ENCODE results near the gene PPP2R2C.

PPP2R2C gene

GRCh38 chr4:6446538-6447451 lies 25.6 kb downstream of the PPP2R2C start:
- no peak for DNase-seq (ENCODE audit: extremely low read depth, low read depth)
- TF ChIP-seq CTCF (IDR thresholded peaks at IDR 0.05; ENCODE audit: low read depth, low read length): no peak

GRCh38 chr4:6446130-6446482 lies 26.3 kb downstream of the PPP2R2C start:
- DNase-seq (ENCODE audit: extremely low read depth, low read depth): no peak
- TF ChIP-seq CTCF (IDR thresholded peaks at IDR 0.05; ENCODE audit: low read depth, low read length): no peak

- TF ChIP-seq CTCF (IDR thresholded peaks at IDR 0.05; ENCODE audit: low read depth, low read length): no peak
These were observed 26.8 kb downstream of the PPP2R2C start for GRCh38 chr4:6445403-6446129.

GRCh38 chr4:6444582-6444981 lies 27.8 kb downstream of the PPP2R2C start:
- TF ChIP-seq CTCF (IDR thresholded peaks at IDR 0.05; ENCODE audit: low read depth, low read length): no peak
- no peak for DNase-seq (ENCODE audit: extremely low read depth, low read depth)

More at GRCh38 chr4:6445403-6446129, 26.8 kb downstream of the PPP2R2C start:
- no peak for DNase-seq (ENCODE audit: extremely low read depth, low read depth)

- DNase-seq (ENCODE audit: extremely low read depth, low read depth): no peak
- no peak for TF ChIP-seq CTCF (IDR thresholded peaks at IDR 0.05; ENCODE audit: low read depth, low read length)
These were observed 29.1 kb downstream of the PPP2R2C start for GRCh38 chr4:6443035-6444023.

- DNase-seq (ENCODE audit: extremely low read depth, low read depth): no peak
These were observed 29.9 kb downstream of the PPP2R2C start for GRCh38 chr4:6442555-6442954.

More at GRCh38 chr4:6442555-6442954, 29.9 kb downstream of the PPP2R2C start:
- no peak for TF ChIP-seq CTCF (IDR thresholded peaks at IDR 0.05; ENCODE audit: low read depth, low read length)

Measured in AG09319 (cell line).